Duodenal mucosa (tissue), 2 donors: Measurements from ENCODE around the gene MXD3.
A peak's percentile ranks its signal among the peaks of the same experiment; 100 is the strongest.

ENCODE experiments used
- H3K27ac ChIP-seq: one replicate; pipeline ENCODE4 v1.7.0; 2013; ENCODE audit warnings: low read depth, low read length
- H3K27me3 ChIP-seq, 2 donors: one replicate each; pipeline ENCODE4 v1.7.0; 2013; ENCODE audit warnings: low read length in 2 of 2, control low read depth in 1 of 2; ENCODE audit not compliant: insufficient read depth in 2 of 2, control insufficient read depth in 1 of 2
- H3K36me3 ChIP-seq, 2 donors: one replicate each; pipeline ENCODE4 v1.7.0; 2013; ENCODE audit warnings: low read length in 2 of 2, control low read depth in 1 of 2; ENCODE audit not compliant: insufficient read depth in 2 of 2, control insufficient read depth in 1 of 2
- H3K4me1 ChIP-seq, 2 donors: one replicate each; pipeline ENCODE4 v1.7.0; 2013; ENCODE audit warnings: low read length in 2 of 2, control low read depth in 1 of 2; ENCODE audit not compliant: insufficient read depth in 2 of 2, control insufficient read depth in 1 of 2
- H3K4me3 ChIP-seq, 2 donors: one replicate each; pipeline ENCODE4 v1.7.0; 2013; ENCODE audit warnings: low read length in 2 of 2, low read depth in 1 of 2
- H3K9ac ChIP-seq, 2 donors: one replicate each; pipeline ENCODE4 v1.7.0; 2013; ENCODE audit warnings: low read length in 2 of 2, low read depth in 1 of 2
- H3K9me3 ChIP-seq, 2 donors: one replicate each; pipeline ENCODE4 v1.7.0; 2013; ENCODE audit warnings: low read length in 2 of 2, control low read depth in 1 of 2; ENCODE audit not compliant: control insufficient read depth in 1 of 2

MXD3 gene

GRCh38 chr5:177334155-177334551 is 22.5 kb upstream of the MXD3 start:
- Histone ChIP-seq H3K9me3 (no peaks in the 10 kb centered on the region), H3K4me1 (no peaks in the 10 kb centered on the region), H3K27me3 (no peaks in the 10 kb centered on the region), H3K9ac (no peak overlapping the region), H3K4me3 (no peak overlapping the region), H3K36me3 (peaks cover 53 to 95% of the 10 kb centered on the region in 2 donors), H3K27ac (no peak overlapping the region)

- no peak overlapping the region for H3K9ac ChIP-seq
- H3K4me1 ChIP-seq, result no peaks in the 10 kb centered on the region
- H3K9me3 ChIP-seq, result no peaks in the 10 kb centered on the region
- peaks cover 51 to 91% of the 10 kb centered on the region in 2 donors for H3K36me3 ChIP-seq
- no peak overlapping the region for H3K4me3 ChIP-seq
- no peaks in the 10 kb centered on the region for H3K27me3 ChIP-seq
- no peak overlapping the region for H3K27ac ChIP-seq
Measured at GRCh38 chr5:177333420-177334154, 21.9 kb upstream of the MXD3 start.

- no peak overlapping the region for H3K9ac ChIP-seq
- no peak overlapping the region for H3K27ac ChIP-seq
- peaks cover 47 to 84% of the 10 kb centered on the region in 2 donors for H3K36me3 ChIP-seq
- H3K4me3 ChIP-seq, result no peak overlapping the region
- H3K4me1 ChIP-seq, result no peaks in the 10 kb centered on the region
- H3K27me3 ChIP-seq, result no peaks in the 10 kb centered on the region
- no peaks in the 10 kb centered on the region for H3K9me3 ChIP-seq
Measured at GRCh38 chr5:177332896-177333260, 21.2 kb upstream of the MXD3 start.

- Histone ChIP-seq H3K9ac (no peak overlapping the region), H3K9me3 (no peaks in the 10 kb centered on the region), H3K4me1 (no peaks in the 10 kb centered on the region), H3K27me3 (no peaks in the 10 kb centered on the region), H3K4me3 (no peak overlapping the region), H3K27ac (no peak overlapping the region), H3K36me3 (peaks cover 43 to 78% of the 10 kb centered on the region in 2 donors)
Measured at GRCh38 chr5:177332031-177332895, 20.6 kb upstream of the MXD3 start.

GRCh38 chr5:177330991-177331842 is 19.5 kb upstream of the MXD3 start:
- no peaks in the 10 kb centered on the region for H3K27me3 ChIP-seq
- no peak overlapping the region for H3K9ac ChIP-seq
- H3K27ac ChIP-seq, result no peak overlapping the region
- H3K36me3 ChIP-seq, result peaks cover 40 to 67% of the 10 kb centered on the region in 2 donors
- no peak overlapping the region for H3K4me3 ChIP-seq
- H3K9me3 ChIP-seq, result no peaks in the 10 kb centered on the region
- no peaks in the 10 kb centered on the region for H3K4me1 ChIP-seq

GRCh38 chr5:177329883-177330282 is 18.2 kb upstream of the MXD3 start:
- Histone ChIP-seq H3K36me3 (peaks cover 27 to 54% of the 10 kb centered on the region in 2 donors), H3K27ac (no peak overlapping the region), H3K9me3 (no peaks in the 10 kb centered on the region), H3K9ac (no peak overlapping the region), H3K27me3 (no peaks in the 10 kb centered on the region), H3K4me1 (peaks cover 6 to 10% of the 10 kb centered on the region in 2 donors), H3K4me3 (no peak overlapping the region)

- Histone ChIP-seq H3K27me3 (no peaks in the 10 kb centered on the region), H3K27ac (no peak overlapping the region), H3K36me3 (peaks cover 20 to 42% of the 10 kb centered on the region in 2 donors), H3K9ac (no peak overlapping the region), H3K4me1 (peaks cover 6 to 10% of the 10 kb centered on the region in 2 donors), H3K4me3 (no peak overlapping the region), H3K9me3 (no peaks in the 10 kb centered on the region)
Measured at GRCh38 chr5:177328545-177329231, 17.0 kb upstream of the MXD3 start.

- peak overlapping the region in 1 of 2 donors; percentile 25 for H3K9ac ChIP-seq
Measured at GRCh38 chr5:177327539-177328522, 16.1 kb upstream of the MXD3 start.

More at GRCh38 chr5:177327539-177328522, 16.1 kb upstream of the MXD3 start:
- Histone ChIP-seq H3K36me3 (peaks cover 11 to 33% of the 10 kb centered on the region in 2 donors), H3K9me3 (no peaks in the 10 kb centered on the region), H3K4me1 (peaks cover 6 to 10% of the 10 kb centered on the region in 2 donors), H3K27ac (peak overlapping the region; percentile 44), H3K27me3 (no peaks in the 10 kb centered on the region), H3K4me3 (peak overlapping the region in 1 of 2 donors; percentile 16)
